Suprapubic skin (tissue), 4 donors: Measurements from ENCODE around the gene NDUFC2. TPM values are rescaled to one million over a fixed set of nuclear protein-coding genes. Genes with fewer than 3 reads are reported as not detected.
"Not testable (repeated sequence)": the region's sequence is repeated elsewhere in the genome, so short reads cannot be mapped to it uniquely, and the experiment has no call there.

Source experiments
- DNase-seq, 2 donors: peaks; one replicate each; pipeline ENCODE4 v3.0.0-alpha.2; 2019; ENCODE audit warnings: low spot score in 2 of 2
- H3K27ac ChIP-seq: fragments of 200-600 bp; sonication (generic); one replicate; pipeline ENCODE4 v1.5.1; 2019
- H3K27me3 ChIP-seq: fragments of 200-600 bp; sonication (generic); one replicate; pipeline ENCODE4 v1.5.1; 2019
- H3K36me3 ChIP-seq: fragments of 200-600 bp; sonication (generic); one replicate; pipeline ENCODE4 v1.5.1; 2019
- H3K4me1 ChIP-seq: fragments of 200-600 bp; sonication (generic); one replicate; pipeline ENCODE4 v1.5.1; 2019
- H3K4me3 ChIP-seq: fragments of 200-600 bp; sonication (generic); one replicate; pipeline ENCODE4 v1.5.1; 2019; ENCODE audit warnings: mild to moderate bottlenecking
- H3K9me3 ChIP-seq: fragments of 200-600 bp; sonication (generic); one replicate; pipeline ENCODE4 v1.5.1; 2019
- CTCF ChIP-seq, 2 donors: fragments of 200-600 bp in 1 of 2; fragments of 450-650 bp in 1 of 2; sonication (generic) in 1 of 2; IDR thresholded peaks; one replicate each; pipeline ENCODE4 v1.5.1; 2016 to 2019; ENCODE audit warnings: antibody characterized with exemption in 2 of 2, mild to moderate bottlenecking in 1 of 2, moderate library complexity in 1 of 2
- EP300 ChIP-seq: sonication (generic); formaldehyde crosslinking; IDR thresholded peaks from one replicate; pipeline ENCODE4 v1.6.1; 2017; ENCODE audit warnings: antibody characterized with exemption
- POLR2A ChIP-seq, 2 donors: fragments of 450-650 bp; IDR thresholded peaks; one replicate each; pipeline ENCODE4 v1.6.1; 2017; ENCODE audit warnings: antibody characterized with exemption in 2 of 2, mild to moderate bottlenecking in 2 of 2, moderate library complexity in 2 of 2
- POLR2AphosphoS5 ChIP-seq, 3 donors: sonication (generic); formaldehyde crosslinking; IDR thresholded peaks; one replicate each; pipeline ENCODE4 v1.6.1; 2017; ENCODE audit warnings: antibody characterized with exemption in 3 of 3
- WGBS: methylation state at CpG from one replicate; pipeline ENCODE4 v1.1.5; 2018; 5-methylcytosine and 5-hydroxymethylcytosine counted together
- total RNA-seq, 4 donors: library from RNA; depleted of rRNA; stranded (reverse); fragments of >200 nt; gene quantifications; one replicate each; pipeline ENCODE4 v1.1.0, GENCODE V29; 2016

Gene NDUFC2
- total RNA-seq, 4 donors from 2014 or later = 100 to 161 (median 115) TPM

- TF ChIP-seq POLR2A (IDR thresholded peaks at IDR 0.05) = no peak
- TF ChIP-seq EP300 = no peak
- Histone ChIP-seq H3K27ac (no peak overlapping the region), H3K4me1 (peaks cover 22% of the 10 kb centered on the region), H3K36me3 (no peaks in the 10 kb centered on the region), H3K9me3 (no peaks in the 10 kb centered on the region), H3K4me3 (no peak overlapping the region), H3K27me3 (no peaks in the 10 kb centered on the region)
- 84% methylated on average over 5 of the region's 5 CpGs for WGBS
- no peak for DNase-seq
Observed at GRCh38 chr11:78044706-78045105, 35.0 kb downstream of the NDUFC2 start.

GRCh38 chr11:78041843-78042440 lies 37.7 kb downstream of the NDUFC2 start:
- Histone ChIP-seq H3K9me3 (no peaks in the 10 kb centered on the region), H3K27ac (no peak overlapping the region), H3K27me3 (no peaks in the 10 kb centered on the region), H3K36me3 (no peaks in the 10 kb centered on the region), H3K4me1 (peaks cover 24% of the 10 kb centered on the region), H3K4me3 (no peak overlapping the region)
- DNase-seq = no peak
- TF ChIP-seq EP300 = no peak
- TF ChIP-seq POLR2AphosphoS5 (IDR thresholded peaks at IDR 0.05) = no peak
- TF ChIP-seq CTCF (IDR thresholded peaks at IDR 0.05) = no peak
- TF ChIP-seq POLR2A (IDR thresholded peaks at IDR 0.05) = no peak
- 94% methylated on average over 14 of the region's 14 CpGs for WGBS

- not testable (repeated sequence) for H3K27me3 ChIP-seq, H3K4me3 ChIP-seq, H3K36me3 ChIP-seq, H3K27ac ChIP-seq, DNase-seq, H3K9me3 ChIP-seq
- 91% methylated on average over 8 of the region's 8 CpGs for WGBS
- H3K4me1 ChIP-seq = peaks cover 23% of the 10 kb centered on the region
Observed at GRCh38 chr11:78041380-78041719, 38.3 kb downstream of the NDUFC2 start.

- Histone ChIP-seq H3K4me3 (no peak overlapping the region), H3K9me3 (no peaks in the 10 kb centered on the region), H3K4me1 (peaks cover 17% of the 10 kb centered on the region), H3K36me3 (no peaks in the 10 kb centered on the region), H3K27ac (no peak overlapping the region), H3K27me3 (no peaks in the 10 kb centered on the region)
- no peak for TF ChIP-seq CTCF (IDR thresholded peaks at IDR 0.05)
- TF ChIP-seq EP300 = no peak
- TF ChIP-seq POLR2AphosphoS5 (IDR thresholded peaks at IDR 0.05) = no peak
- no peak for TF ChIP-seq POLR2A (IDR thresholded peaks at IDR 0.05)
- WGBS = 92% methylated on average over 14 of the region's 15 CpGs
- no peak for DNase-seq
Observed at GRCh38 chr11:78040691-78041379, 38.8 kb downstream of the NDUFC2 start.

GRCh38 chr11:78039919-78040671 lies 39.6 kb downstream of the NDUFC2 start:
- H3K4me1 ChIP-seq = peaks cover 11% of the 10 kb centered on the region
- H3K27me3 ChIP-seq = no peaks in the 10 kb centered on the region
- TF ChIP-seq CTCF (IDR thresholded peaks at IDR 0.05) (no peak), POLR2AphosphoS5 (IDR thresholded peaks at IDR 0.05) (no peak), EP300 (no peak), POLR2A (IDR thresholded peaks at IDR 0.05) (no peak)
- 13% methylated on average over 7 of the region's 7 CpGs for WGBS
- peak overlapping the region; percentile 25 for H3K4me3 ChIP-seq
- H3K9me3 ChIP-seq = no peaks in the 10 kb centered on the region
- DNase-seq = peak in 1 of 2 donors; percentile 74
- H3K27ac ChIP-seq = peak overlapping the region; percentile 42
- no peaks in the 10 kb centered on the region for H3K36me3 ChIP-seq

GRCh38 chr11:78039391-78039918 lies 40.2 kb downstream of the NDUFC2 start:
- Histone ChIP-seq H3K4me3 (no peak overlapping the region), H3K36me3 (no peaks in the 10 kb centered on the region), H3K27me3 (no peaks in the 10 kb centered on the region), H3K4me1 (peaks cover 10% of the 10 kb centered on the region), H3K9me3 (no peaks in the 10 kb centered on the region), H3K27ac (no peak overlapping the region)
- TF ChIP-seq CTCF (IDR thresholded peaks at IDR 0.05) (no peak), EP300 (no peak), POLR2AphosphoS5 (IDR thresholded peaks at IDR 0.05) (no peak), POLR2A (IDR thresholded peaks at IDR 0.05) (no peak)
- 66% methylated on average over 4 of the region's 4 CpGs for WGBS
- no peak for DNase-seq
